Measurements from ENCODE around the gene PPP1R1B.

DNA sequence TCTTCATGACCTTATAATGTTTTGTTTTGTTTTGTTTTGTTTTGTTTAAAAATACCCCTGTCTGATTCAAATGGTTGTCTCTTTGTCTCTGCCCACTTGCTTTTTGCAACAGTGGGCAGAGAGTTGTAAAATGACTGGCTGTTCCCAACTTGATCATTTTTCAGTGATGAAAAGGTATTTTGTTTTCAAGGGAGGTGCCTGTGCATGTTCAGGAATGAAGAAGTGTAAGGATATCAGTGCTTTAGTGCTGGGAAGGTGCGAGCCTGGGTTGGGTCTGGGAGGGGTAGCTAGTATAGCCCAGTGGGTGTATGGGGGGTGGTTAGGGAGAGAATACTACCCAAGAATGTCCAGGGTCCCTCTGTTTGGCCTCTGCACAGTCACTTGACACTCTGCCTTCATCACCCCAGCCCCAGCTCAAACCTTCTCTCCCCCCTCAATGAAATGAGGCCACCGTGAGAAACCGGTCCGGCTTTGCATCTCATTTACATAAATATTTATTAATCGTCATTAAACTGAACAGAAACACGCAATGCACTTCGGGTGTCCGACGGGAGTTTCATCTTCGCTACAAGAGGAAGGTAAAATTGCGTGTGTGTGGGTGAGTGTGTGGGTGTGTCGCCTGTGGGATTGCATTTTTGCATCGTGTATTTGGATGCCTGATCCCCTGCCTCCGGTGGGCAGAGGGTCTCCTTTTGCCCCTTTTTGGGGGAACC lies 23.3 kb upstream of the PPP1R1B start:
- TF ChIP-seq MXI1 (IDR thresholded peaks at IDR 0.05; ENCODE audit: low read depth, low read length) (no peak), ZBTB17 (CRISPR knock-in tag; IDR thresholded peaks at IDR 0.05) (no peak), SIN3B (IDR thresholded peaks at IDR 0.05; ENCODE audit: low read depth) (no peak), CHD4 (IDR thresholded peaks at IDR 0.05; ENCODE audit: insufficient read depth, insufficient replicate concordance, low read depth, low read length, poor library complexity, severe bottlenecking) (no peak), USF1 (CRISPR knock-in tag; IDR thresholded peaks at IDR 0.05) (no peak), TBL1XR1 (IDR thresholded peaks at IDR 0.05; ENCODE audit: low read length in 2 of 2) (no peak), REST (IDR thresholded peaks at IDR 0.05; ENCODE audit: borderline replicate concordance) (no peak), REST (CRISPR knock-in tag; IDR thresholded peaks at IDR 0.05; ENCODE audit: low read depth) (no peak)
- TF ChIP-seq, protein P1, sequence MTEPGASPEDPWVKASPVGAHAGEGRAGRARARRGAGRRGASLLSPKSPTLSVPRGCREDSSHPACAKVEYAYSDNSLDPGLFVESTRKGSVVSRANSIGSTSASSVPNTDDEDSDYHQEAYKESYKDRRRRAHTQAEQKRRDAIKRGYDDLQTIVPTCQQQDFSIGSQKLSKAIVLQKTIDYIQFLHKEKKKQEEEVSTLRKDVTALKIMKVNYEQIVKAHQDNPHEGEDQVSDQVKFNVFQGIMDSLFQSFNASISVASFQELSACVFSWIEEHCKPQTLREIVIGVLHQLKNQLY (CRISPR knock-in tag; conservative IDR thresholded peaks at IDR 0.05), result no peak
